Hippocampal formation (tissue), 2 donors: ENCODE measurements around the gene DNLZ.

Source experiments
- DNase-seq, 2 donors: peaks; one replicate each; lab custom pipeline; 2025; lab: John Stamatoyannopoulos, UW

The DNLZ gene

GRCh38 chr9:136318111-136318775 is 45.3 kb downstream of the DNLZ start:
- no peak for DNase-seq

GRCh38 chr9:136317695-136318094 is 45.8 kb downstream of the DNLZ start:
- no peak for DNase-seq

- DNase-seq = no peak
These were observed 46.5 kb downstream of the DNLZ start for GRCh38 chr9:136316896-136317676.

GRCh38 chr9:136316271-136316751 is 47.2 kb downstream of the DNLZ start:
- no peak for DNase-seq

GRCh38 chr9:136314944-136315343 is 48.6 kb downstream of the DNLZ start:
- DNase-seq = no peak

- DNase-seq = no peak
These were observed 49.5 kb downstream of the DNLZ start for GRCh38 chr9:136314056-136314416.

- no peak for DNase-seq
These were observed 50.2 kb downstream of the DNLZ start for GRCh38 chr9:136313111-136314055.

GRCh38 chr9:136312436-136312835 is 51.1 kb downstream of the DNLZ start:
- peak; percentile 14 to 23 for DNase-seq

GRCh38 chr9:136312009-136312375 is 51.6 kb downstream of the DNLZ start:
- DNase-seq = no peak

GRCh38 chr9:136311051-136312008 is 52.2 kb downstream of the DNLZ start:
- no peak for DNase-seq

GRCh38 chr9:136310273-136311030 is 53.1 kb downstream of the DNLZ start:
- no peak for DNase-seq

GRCh38 chr9:136309806-136310220 is 53.7 kb downstream of the DNLZ start:
- no peak for DNase-seq
